Measurements from ENCODE around the gene CDC42EP5.

GRCh38 chr19:54416695-54417491, 56.2 kb downstream of the CDC42EP5 start:
- TF ChIP-seq JUND (IDR thresholded peaks at IDR 0.05) = no peak
- TF ChIP-seq RAD21 (IDR thresholded peaks at IDR 0.05) = no peak
- no peak for TF ChIP-seq MAX (IDR thresholded peaks at IDR 0.05)
- no peak for TF ChIP-seq ZBTB33 (IDR thresholded peaks at IDR 0.05)
- no peak for TF ChIP-seq CTCF (IDR thresholded peaks at IDR 0.05; ENCODE audit: low read depth, low read length, missing input control)
- no peak for TF ChIP-seq YY1 (IDR thresholded peaks at IDR 0.05)
- TF ChIP-seq RXRA (IDR thresholded peaks at IDR 0.05) = no peak
